A673 (cell line): ENCODE results near the gene GREB1L. TPM values are rescaled to one million over a fixed set of nuclear protein-coding genes. Genes with fewer than 3 reads are reported as not detected.

Experiments used
- BruUV-seq: library from RNA; stranded (reverse); fragments of 400-500 nt; replicated peaks from 2 replicates; lab custom pipeline; 2021; lab: Mats Ljungman, UMichigan
- CTCF ChIA-PET: fragments of 300-600 bp; sonication (Branson Sonifier 250); formaldehyde crosslinking; loops from one replicate; lab custom pipeline; 2022; ENCODE audit warnings: antibody characterized with exemption; lab: Charles Lee
- POLR2A ChIA-PET: fragments of 300-600 bp; sonication (Branson Sonifier 250); formaldehyde crosslinking; loops from one replicate; lab custom pipeline; 2022; ENCODE audit warnings: antibody characterized with exemption; ENCODE audit not compliant: low non-redundant PET; lab: Charles Lee
- DNase-seq: peaks from one replicate; pipeline ENCODE4 v3.0.0-alpha.2; 2015; ENCODE audit warnings: low spot score
- H3K27ac ChIP-seq: fragments of 200-600 bp; sonication (generic); 2 replicates; pipeline ENCODE4 v1.5.1; 2016; ENCODE audit warnings: mixed run types, low read depth, mild to moderate bottlenecking, mixed read lengths, antibody characterized with exemption, low read length; ENCODE audit not compliant: poor library complexity, severe bottlenecking
- H3K27me3 ChIP-seq: fragments of 200-600 bp; sonication (generic); replicated peaks from 2 replicates; pipeline ENCODE4 v1.6.1; 2017; ENCODE audit warnings: mixed run types, low read depth, mild to moderate bottlenecking, mixed read lengths, antibody characterized with exemption, low read length; ENCODE audit not compliant: insufficient read depth, poor library complexity
- H3K36me3 ChIP-seq: fragments of 200-600 bp; sonication (generic); 2 replicates; pipeline ENCODE4 v1.6.1; 2016; ENCODE audit warnings: mixed run types, mild to moderate bottlenecking, mixed read lengths, antibody characterized with exemption, low read length; ENCODE audit not compliant: insufficient read depth, poor library complexity, severe bottlenecking
- H3K4me1 ChIP-seq: fragments of 200-600 bp; sonication (generic); 2 replicates; pipeline ENCODE4 v1.6.1; 2017; ENCODE audit warnings: mixed run types, mild to moderate bottlenecking, mixed read lengths, antibody characterized with exemption, low read length; ENCODE audit not compliant: insufficient read depth, poor library complexity, severe bottlenecking
- H3K4me3 ChIP-seq: fragments of 200-600 bp; sonication (generic); 2 replicates; pipeline ENCODE4 v1.5.1; 2016; ENCODE audit warnings: low read depth, mixed run types, mild to moderate bottlenecking, mixed read lengths, low read length; ENCODE audit not compliant: poor library complexity, severe bottlenecking
- H3K9me3 ChIP-seq: fragments of 200-600 bp; sonication (generic); 2 replicates; pipeline ENCODE4 v1.6.1; 2016; ENCODE audit warnings: mixed run types, low read depth, mild to moderate bottlenecking, mixed read lengths, antibody characterized with exemption, low read length; ENCODE audit not compliant: poor library complexity, severe bottlenecking
- EZH2 ChIP-seq: fragments of 200-600 bp; sonication (generic); IDR thresholded peaks from 2 replicates; pipeline ENCODE4 v1.6.1; 2017; ENCODE audit warnings: borderline replicate concordance, low read depth, mild to moderate bottlenecking, mixed read lengths, antibody characterized with exemption, low read length; ENCODE audit not compliant: poor library complexity, severe bottlenecking
- intact Hi-C: fragments of 100-400 bp; cut with micrococcal nuclease; formaldehyde crosslinking; loops from one replicate; pipeline ENCODE4 v1.10.0; 2022; ENCODE audit not compliant: unreplicated experiment
- total RNA-seq: library from RNA; stranded (reverse); gene quantifications from 2 replicates; pipeline ENCODE4 v1.2.3, GENCODE V29; 2021
- TF ChIP-seq, protein P1 (sequence below): fragments of 300-800, 200-600 bp; sonication (generic); conservative IDR thresholded peaks from 2 replicates; pipeline ENCODE4 v1.5.1; 2017; ENCODE audit warnings: low read depth, mild to moderate bottlenecking, antibody characterized with exemption, low read length, moderate library complexity, mixed read lengths

The GREB1L gene
- total RNA-seq, 1 experiment from 2014 or later: 0.04 TPM

DNA sequence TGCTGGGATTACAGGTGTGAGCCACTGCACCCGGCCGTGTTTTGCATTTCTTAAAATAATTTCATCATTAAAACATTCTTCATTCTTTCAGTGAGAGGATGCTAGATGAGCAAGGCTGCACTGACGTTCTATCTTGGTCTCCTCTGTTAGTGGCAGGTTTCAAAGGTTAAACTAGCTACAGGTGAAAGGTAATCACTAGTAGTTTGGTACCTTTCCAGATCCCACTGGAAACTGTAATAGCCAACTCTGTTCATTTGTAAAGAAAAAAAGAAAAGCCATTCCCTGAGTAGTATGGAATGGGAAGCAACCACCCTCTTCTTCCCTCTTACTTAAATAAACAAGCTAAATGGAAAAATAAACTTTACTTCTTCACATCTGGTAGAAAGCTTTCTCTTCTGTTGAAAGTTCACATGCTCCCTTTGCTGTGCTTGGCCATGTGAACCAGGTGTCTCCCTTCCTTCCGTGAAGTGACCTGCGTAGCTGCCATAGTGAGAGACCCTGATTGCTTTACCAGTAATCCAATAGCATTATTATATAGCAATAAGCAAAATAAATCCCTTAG is 94.0 kb downstream of the GREB1L start:
- H3K27me3 ChIP-seq: no peaks in the 10 kb centered on the region
- no peaks in the 10 kb centered on the region for H3K9me3 ChIP-seq
- POLR2A ChIA-PET: interaction anchor here (0.6 kb wide), 1 partner anchor 761 kb away, joined by 3 read pairs; no protein-coding TSS in a partner anchor
- H3K36me3 ChIP-seq: no peaks in the 10 kb centered on the region
- CTCF ChIA-PET: no interaction called here
- intact Hi-C loops: no loop called here
- no peak overlapping the region for H3K27ac ChIP-seq
- no peak overlapping the region for H3K4me3 ChIP-seq
- H3K4me1 ChIP-seq: peaks cover 6% of the 10 kb centered on the region
- no TSS peak for BruUV-seq
- TF ChIP-seq, protein P1, sequence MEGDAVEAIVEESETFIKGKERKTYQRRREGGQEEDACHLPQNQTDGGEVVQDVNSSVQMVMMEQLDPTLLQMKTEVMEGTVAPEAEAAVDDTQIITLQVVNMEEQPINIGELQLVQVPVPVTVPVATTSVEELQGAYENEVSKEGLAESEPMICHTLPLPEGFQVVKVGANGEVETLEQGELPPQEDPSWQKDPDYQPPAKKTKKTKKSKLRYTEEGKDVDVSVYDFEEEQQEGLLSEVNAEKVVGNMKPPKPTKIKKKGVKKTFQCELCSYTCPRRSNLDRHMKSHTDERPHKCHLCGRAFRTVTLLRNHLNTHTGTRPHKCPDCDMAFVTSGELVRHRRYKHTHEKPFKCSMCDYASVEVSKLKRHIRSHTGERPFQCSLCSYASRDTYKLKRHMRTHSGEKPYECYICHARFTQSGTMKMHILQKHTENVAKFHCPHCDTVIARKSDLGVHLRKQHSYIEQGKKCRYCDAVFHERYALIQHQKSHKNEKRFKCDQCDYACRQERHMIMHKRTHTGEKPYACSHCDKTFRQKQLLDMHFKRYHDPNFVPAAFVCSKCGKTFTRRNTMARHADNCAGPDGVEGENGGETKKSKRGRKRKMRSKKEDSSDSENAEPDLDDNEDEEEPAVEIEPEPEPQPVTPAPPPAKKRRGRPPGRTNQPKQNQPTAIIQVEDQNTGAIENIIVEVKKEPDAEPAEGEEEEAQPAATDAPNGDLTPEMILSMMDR: no peak
- no peak for TF ChIP-seq EZH2
- DNase-seq: no peak

- intact Hi-C loops: no loop called here
- Histone ChIP-seq H3K27me3 (no peaks in the 10 kb centered on the region), H3K27ac (no peak overlapping the region), H3K4me1 (no peaks in the 10 kb centered on the region), H3K36me3 (no peaks in the 10 kb centered on the region), H3K4me3 (no peak overlapping the region), H3K9me3 (no peaks in the 10 kb centered on the region)
- no peak for DNase-seq
- TF ChIP-seq, protein P1: no peak
- TF ChIP-seq EZH2: no peak
- no TSS peak for BruUV-seq
- CTCF ChIA-PET: no interaction called here
- POLR2A ChIA-PET: no interaction called here
Observed at GRCh38 chr18:21336846-21337245, 94.8 kb downstream of the GREB1L start.

GRCh38 chr18:21341141-21341540 is 99.1 kb downstream of the GREB1L start:
- Histone ChIP-seq H3K9me3 (no peaks in the 10 kb centered on the region), H3K36me3 (no peaks in the 10 kb centered on the region), H3K4me3 (no peak overlapping the region), H3K4me1 (no peaks in the 10 kb centered on the region), H3K27me3 (no peaks in the 10 kb centered on the region), H3K27ac (no peak overlapping the region)
- no TSS peak for BruUV-seq
- DNase-seq: no peak
- ChIA-PET CTCF (no interaction called here), POLR2A (no interaction called here)
- no peak for TF ChIP-seq EZH2
- TF ChIP-seq, protein P1: no peak
- intact Hi-C loops: loop anchor here (10.0 kb wide), 1 partner anchor 64 kb away; no protein-coding TSS in a partner anchor
